ENCODE measurements around the gene CHRNB1. TPM values are rescaled to one million over a fixed set of nuclear protein-coding genes. Genes with fewer than 3 reads are reported as not detected.

Gene CHRNB1
- total RNA-seq, 1 donor: 6.1 TPM

- TF ChIP-seq, protein P1, sequence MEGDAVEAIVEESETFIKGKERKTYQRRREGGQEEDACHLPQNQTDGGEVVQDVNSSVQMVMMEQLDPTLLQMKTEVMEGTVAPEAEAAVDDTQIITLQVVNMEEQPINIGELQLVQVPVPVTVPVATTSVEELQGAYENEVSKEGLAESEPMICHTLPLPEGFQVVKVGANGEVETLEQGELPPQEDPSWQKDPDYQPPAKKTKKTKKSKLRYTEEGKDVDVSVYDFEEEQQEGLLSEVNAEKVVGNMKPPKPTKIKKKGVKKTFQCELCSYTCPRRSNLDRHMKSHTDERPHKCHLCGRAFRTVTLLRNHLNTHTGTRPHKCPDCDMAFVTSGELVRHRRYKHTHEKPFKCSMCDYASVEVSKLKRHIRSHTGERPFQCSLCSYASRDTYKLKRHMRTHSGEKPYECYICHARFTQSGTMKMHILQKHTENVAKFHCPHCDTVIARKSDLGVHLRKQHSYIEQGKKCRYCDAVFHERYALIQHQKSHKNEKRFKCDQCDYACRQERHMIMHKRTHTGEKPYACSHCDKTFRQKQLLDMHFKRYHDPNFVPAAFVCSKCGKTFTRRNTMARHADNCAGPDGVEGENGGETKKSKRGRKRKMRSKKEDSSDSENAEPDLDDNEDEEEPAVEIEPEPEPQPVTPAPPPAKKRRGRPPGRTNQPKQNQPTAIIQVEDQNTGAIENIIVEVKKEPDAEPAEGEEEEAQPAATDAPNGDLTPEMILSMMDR (IDR thresholded peaks at IDR 0.05; ENCODE audit: insufficient read depth, low read length): no peak
- DNase-seq (ENCODE audit: low read depth): no peak
- H3K4me3 ChIP-seq (ENCODE audit: low read depth, low read length): no peak overlapping the region
Observed at GRCh38 chr17:7496470-7497183, 51.8 kb downstream of the CHRNB1 start.

DNA sequence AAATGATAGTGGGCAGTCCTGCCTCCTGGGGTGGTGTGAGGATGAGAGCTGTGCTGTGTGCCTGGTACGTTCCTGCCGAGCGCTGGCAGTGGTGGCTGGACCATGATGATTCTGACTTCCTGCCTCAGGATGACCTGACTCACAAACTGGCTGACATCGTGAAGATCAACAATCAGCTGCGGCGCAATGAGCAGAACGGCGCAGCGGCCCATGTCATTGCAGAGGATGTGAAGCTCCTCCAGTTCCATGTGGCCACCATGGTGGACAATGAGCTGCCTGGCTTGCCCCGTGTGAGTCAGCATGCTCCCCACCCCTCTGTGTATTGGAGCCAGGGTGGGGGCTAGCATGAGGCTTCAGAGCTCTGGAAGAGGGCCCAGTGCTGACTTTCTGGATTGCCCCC lies 52.4 kb downstream of the CHRNB1 start:
- TF ChIP-seq, protein P1 (IDR thresholded peaks at IDR 0.05; ENCODE audit: insufficient read depth, low read length): no peak
- DNase-seq (ENCODE audit: low read depth): no peak
- H3K4me3 ChIP-seq (ENCODE audit: low read depth, low read length): no peak overlapping the region

GRCh38 chr17:7497636-7498035 lies 52.8 kb downstream of the CHRNB1 start:
- TF ChIP-seq, protein P1 (IDR thresholded peaks at IDR 0.05; ENCODE audit: insufficient read depth, low read length): no peak
- H3K4me3 ChIP-seq (ENCODE audit: low read depth, low read length): no peak overlapping the region
- DNase-seq (ENCODE audit: low read depth): no peak

- H3K4me3 ChIP-seq (ENCODE audit: low read depth, low read length): no peak overlapping the region
- TF ChIP-seq, protein P1 (IDR thresholded peaks at IDR 0.05; ENCODE audit: insufficient read depth, low read length): no peak
- no peak for DNase-seq (ENCODE audit: low read depth)
Observed at GRCh38 chr17:7499161-7499560, 54.3 kb downstream of the CHRNB1 start.

DNA sequence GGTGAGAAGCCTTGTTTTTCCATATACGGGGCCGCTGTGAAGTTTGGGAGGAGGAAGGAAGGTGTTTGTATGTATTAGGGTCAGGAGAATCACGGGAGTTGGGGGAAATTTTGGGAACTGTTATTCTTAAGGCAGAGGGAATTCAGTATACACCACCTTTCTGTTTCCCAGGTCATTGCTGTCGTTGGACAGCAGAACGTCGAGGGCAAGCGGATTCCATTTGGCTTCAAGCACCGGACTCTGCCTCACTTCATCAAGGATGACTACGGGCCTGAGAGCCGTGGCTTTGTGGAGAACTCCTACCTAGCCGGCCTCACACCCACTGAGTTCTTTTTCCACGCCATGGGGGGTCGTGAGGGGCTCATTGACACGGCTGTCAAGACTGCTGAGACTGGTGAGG lies 56.9 kb downstream of the CHRNB1 start:
- no peak for DNase-seq (ENCODE audit: low read depth)
- H3K4me3 ChIP-seq (ENCODE audit: low read depth, low read length): no peak overlapping the region
- TF ChIP-seq, protein P1 (IDR thresholded peaks at IDR 0.05; ENCODE audit: insufficient read depth, low read length): no peak

- TF ChIP-seq, protein P1 (IDR thresholded peaks at IDR 0.05; ENCODE audit: insufficient read depth, low read length): no peak
- DNase-seq (ENCODE audit: low read depth): no peak
- no peak overlapping the region for H3K4me3 ChIP-seq (ENCODE audit: low read depth, low read length)
Observed at GRCh38 chr17:7502171-7502847, 57.4 kb downstream of the CHRNB1 start.

Data from fibroblast of the aortic adventitia (primary cell).